SK-N-SH (cell line): Measurements from ENCODE around the gene TMPRSS13. TPM values are rescaled to one million over a fixed set of nuclear protein-coding genes. Genes with fewer than 3 reads are reported as not detected.

Source experiments
- CTCF ChIA-PET: fragments of 300-600, 350-600 bp; formaldehyde crosslinking; extraction: SDS; loops from one replicate; lab custom pipeline; 2021; lab: Yijun Ruan, JAX
- POLR2A ChIA-PET: fragments of 350-600 bp; sonication (Branson Sonifier 250); formaldehyde crosslinking; extraction: SDS; loops from one replicate; lab custom pipeline; 2020; ENCODE audit warnings: antibody characterized with exemption, inconsistent platforms; lab: Yijun Ruan, JAX
- DNase-seq: peaks from one replicate; pipeline ENCODE4 v3.0.0; 2012
- H2AFZ ChIP-seq: fragments of 200-600 bp; sonication (generic); 2 replicates; pipeline ENCODE4 v1.8.1; 2016; ENCODE audit warnings: antibody characterized with exemption, mild to moderate bottlenecking, low read depth
- H3F3A ChIP-seq: fragments of 200-600 bp; sonication (generic); replicated peaks from 2 replicates; pipeline ENCODE3; 2016; ENCODE audit warnings: antibody characterized with exemption, mild to moderate bottlenecking; ENCODE audit not compliant: insufficient read depth
- H3K27ac ChIP-seq, 2 experiments: fragments of 200-500 bp in 1 of 2; fragments of 200-600 bp in 1 of 2; sonication (Bioruptor generic) in 1 of 2; sonication (generic), shearing (Covaris generic) in 1 of 2; 2 replicates each; pipeline versions ENCODE4 v1.5.1 to v1.6.1; 2014 to 2016; ENCODE audit warnings: low read depth in 2 of 2, inconsistent platforms in 1 of 2, low read length in 1 of 2, mild to moderate bottlenecking in 1 of 2, mixed read lengths in 1 of 2
- H3K27me3 ChIP-seq: fragments of 200-600 bp; sonication (generic), shearing (Covaris generic); 2 replicates; pipeline ENCODE4 v1.6.1; 2016; ENCODE audit warnings: mixed run types; ENCODE audit not compliant: insufficient read depth
- H3K36me3 ChIP-seq, 2 experiments: fragments of 200-500 bp in 1 of 2; fragments of 200-600 bp in 1 of 2; sonication (Bioruptor generic) in 1 of 2; sonication (generic) in 1 of 2; replicated peaks in 1 of 2; 2 replicates each; pipeline versions ENCODE3 to v1.5.1; 2014 to 2016; ENCODE audit warnings: low read length in 1 of 2, mild to moderate bottlenecking in 1 of 2; ENCODE audit not compliant: insufficient read depth in 2 of 2, control insufficient read depth in 1 of 2
- H3K4me1 ChIP-seq, 2 experiments: fragments of 200-500 bp in 1 of 2; fragments of 200-600 bp in 1 of 2; sonication (Bioruptor generic) in 1 of 2; sonication (generic), shearing (Covaris generic) in 1 of 2; 2 replicates each; pipeline versions ENCODE4 v1.5.1 to v1.6.1; 2014 to 2016; ENCODE audit warnings: low read depth in 1 of 2, low read length in 1 of 2, mixed run types in 1 of 2; ENCODE audit not compliant: insufficient read depth in 2 of 2, control insufficient read depth in 1 of 2
- H3K4me2 ChIP-seq: fragments of 200-600 bp; sonication (generic), shearing (Covaris generic); 2 replicates; pipeline ENCODE4 v1.6.1; 2017; ENCODE audit warnings: mixed run types
- H3K4me3 ChIP-seq, 2 experiments: fragments of 200-500 bp in 1 of 2; fragments of 200-600 bp in 1 of 2; sonication (Bioruptor generic) in 1 of 2; sonication (generic), shearing (Covaris generic) in 1 of 2; 2 replicates each; pipeline versions ENCODE4 v1.5.1 to v1.8.1; 2014 to 2016; ENCODE audit warnings: low read depth in 2 of 2, inconsistent platforms in 1 of 2, low read length in 1 of 2, mild to moderate bottlenecking in 1 of 2, mixed read lengths in 1 of 2, moderate library complexity in 1 of 2
- H3K79me2 ChIP-seq: fragments of 200-600 bp; sonication (generic); 2 replicates; pipeline ENCODE4 v1.8.1; 2017; ENCODE audit warnings: mild to moderate bottlenecking; ENCODE audit not compliant: insufficient read depth
- H3K9ac ChIP-seq: fragments of 200-600 bp; sonication (generic); 2 replicates; pipeline ENCODE4 v1.6.1; 2017; ENCODE audit warnings: mixed run types
- H3K9me2 ChIP-seq: fragments of 200-600 bp; sonication (generic); 2 replicates; pipeline ENCODE4 v1.6.1; 2017; ENCODE audit warnings: mixed run types
- H3K9me3 ChIP-seq: fragments of 200-600 bp; sonication (generic); 2 replicates; pipeline ENCODE4 v1.6.1; 2017; ENCODE audit warnings: mixed run types, mild to moderate bottlenecking, moderate library complexity
- H4K20me1 ChIP-seq: fragments of 200-600 bp; sonication (generic); 2 replicates; pipeline ENCODE4 v1.6.1; 2017; ENCODE audit warnings: mild to moderate bottlenecking, mixed run types; ENCODE audit not compliant: insufficient read depth
- ELF1 ChIP-seq: IDR thresholded peaks from 2 replicates; pipeline ENCODE4 v1.4.0; 2012
- EP300 ChIP-seq, 2 experiments: IDR thresholded peaks; 2 replicates each; pipeline versions ENCODE4 v1.4.0 to v1.6.1; 2012; ENCODE audit warnings: borderline replicate concordance in 1 of 2, low read depth in 1 of 2, low read length in 1 of 2
- GABPA ChIP-seq: IDR thresholded peaks from 2 replicates; pipeline ENCODE4 v1.4.0; 2012; ENCODE audit warnings: low read depth, mild to moderate bottlenecking
- GATA2 ChIP-seq: sonication (generic); formaldehyde crosslinking; IDR thresholded peaks from 2 replicates; pipeline ENCODE4 v1.5.0; 2020; ENCODE audit warnings: mild to moderate bottlenecking, missing genetic modification reagents
- MXI1 ChIP-seq: IDR thresholded peaks from 2 replicates; pipeline ENCODE4 v1.6.1; 2012; ENCODE audit warnings: mild to moderate bottlenecking, low read depth, low read length, improper control_type of control experiment
- POLR2AphosphoS5 ChIP-seq: IDR thresholded peaks from 2 replicates; pipeline ENCODE4 v1.6.1; 2012; ENCODE audit warnings: low read depth, low read length
- RCOR1 ChIP-seq: fragments of 150-350 bp; IDR thresholded peaks from 2 replicates; pipeline ENCODE4 v1.6.1; 2017; ENCODE audit warnings: antibody characterized with exemption, low read length
- TAF1 ChIP-seq: IDR thresholded peaks from 2 replicates; pipeline ENCODE4 v1.6.1; 2012; ENCODE audit warnings: low read depth, mild to moderate bottlenecking, low read length, moderate library complexity, borderline replicate concordance
- TEAD4 ChIP-seq: IDR thresholded peaks from 2 replicates; pipeline ENCODE4 v1.4.0; 2012; ENCODE audit warnings: mild to moderate bottlenecking, borderline replicate concordance; ENCODE audit not compliant: insufficient read depth
- YY1 ChIP-seq: IDR thresholded peaks from 2 replicates; pipeline ENCODE4 v1.4.0; 2012; ENCODE audit warnings: low read depth, mild to moderate bottlenecking
- WGBS: methylation state at CpG from one replicate; pipeline ENCODE4 v1.1.6; 2017; ENCODE audit warnings: low lambda C conversion rate; 5-methylcytosine and 5-hydroxymethylcytosine counted together
- polyA plus RNA-seq, 3 experiments: library from polyadenylated mRNA; depleted of rRNA; stranded (reverse); fragments of >200 nt; gene quantifications; 2 replicates each; pipeline ENCODE4 v1.2.3, GENCODE V29; 2012
- TF ChIP-seq, protein P1 (sequence below): IDR thresholded peaks from 2 replicates; pipeline ENCODE4; 2012
- TF ChIP-seq, protein P2 (sequence below): IDR thresholded peaks from 2 replicates; pipeline ENCODE4 v1.4.0; 2012; ENCODE audit warnings: low read depth, borderline replicate concordance
- TF ChIP-seq, protein P3 (sequence below): IDR thresholded peaks from 2 replicates; pipeline ENCODE4 v1.4.0; 2012; ENCODE audit warnings: low read depth, borderline replicate concordance
- TF ChIP-seq, protein P4 (sequence below): IDR thresholded peaks from 2 replicates; pipeline ENCODE4 v1.6.1; 2012; ENCODE audit warnings: mild to moderate bottlenecking, low read depth, low read length, moderate library complexity

TMPRSS13 gene
- polyA plus RNA-seq, 1 of the 3 experiments (the other 2 are of a cell fraction), result not detected

DNA sequence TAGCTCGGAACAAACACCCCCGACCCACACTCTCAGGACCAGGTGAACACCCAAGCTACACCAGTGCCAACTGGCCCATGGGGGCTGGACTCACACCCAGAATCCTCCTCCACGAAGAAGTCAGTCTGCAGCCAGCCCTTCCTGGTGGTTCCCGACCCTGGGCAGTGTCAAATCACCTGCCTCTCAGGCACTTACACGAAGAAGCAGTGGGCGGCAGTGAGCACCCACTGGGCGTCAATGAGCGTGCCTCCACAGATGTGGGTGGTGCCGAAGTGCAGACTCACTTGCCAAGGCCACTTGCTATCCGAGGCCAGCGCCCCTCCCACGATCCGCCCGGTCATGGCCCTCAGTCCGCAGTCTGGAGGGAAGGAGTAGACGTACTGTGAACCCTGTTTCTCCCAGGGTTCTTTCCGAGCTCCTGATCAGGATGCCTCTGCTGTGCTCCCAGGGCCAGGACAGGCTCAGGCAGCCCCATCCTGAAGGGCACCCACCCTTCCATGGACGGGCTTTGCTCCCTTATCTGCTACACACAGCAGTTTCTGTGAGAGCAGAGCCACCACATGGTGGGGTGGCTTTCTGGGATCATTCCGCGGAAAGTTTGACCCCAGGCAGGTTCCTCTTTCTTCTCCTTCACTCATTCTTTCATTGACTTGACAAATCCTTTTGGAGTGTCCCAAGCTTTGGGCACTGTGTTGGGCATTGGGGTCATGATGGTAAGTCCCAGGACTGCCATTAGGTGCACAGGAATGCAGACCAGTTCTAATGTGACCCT, 19.4 kb downstream of the TMPRSS13 start (continued):
- TF ChIP-seq POLR2AphosphoS5 (no peak), TEAD4 (no peak), YY1 (no peak), GABPA (no peak)
- TF ChIP-seq, protein P1, sequence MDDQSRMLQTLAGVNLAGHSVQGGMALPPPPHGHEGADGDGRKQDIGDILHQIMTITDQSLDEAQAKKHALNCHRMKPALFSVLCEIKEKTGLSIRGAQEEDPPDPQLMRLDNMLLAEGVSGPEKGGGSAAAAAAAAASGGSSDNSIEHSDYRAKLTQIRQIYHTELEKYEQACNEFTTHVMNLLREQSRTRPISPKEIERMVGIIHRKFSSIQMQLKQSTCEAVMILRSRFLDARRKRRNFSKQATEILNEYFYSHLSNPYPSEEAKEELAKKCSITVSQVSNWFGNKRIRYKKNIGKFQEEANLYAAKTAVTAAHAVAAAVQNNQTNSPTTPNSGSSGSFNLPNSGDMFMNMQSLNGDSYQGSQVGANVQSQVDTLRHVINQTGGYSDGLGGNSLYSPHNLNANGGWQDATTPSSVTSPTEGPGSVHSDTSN, result no peak
- TF ChIP-seq, protein P2, sequence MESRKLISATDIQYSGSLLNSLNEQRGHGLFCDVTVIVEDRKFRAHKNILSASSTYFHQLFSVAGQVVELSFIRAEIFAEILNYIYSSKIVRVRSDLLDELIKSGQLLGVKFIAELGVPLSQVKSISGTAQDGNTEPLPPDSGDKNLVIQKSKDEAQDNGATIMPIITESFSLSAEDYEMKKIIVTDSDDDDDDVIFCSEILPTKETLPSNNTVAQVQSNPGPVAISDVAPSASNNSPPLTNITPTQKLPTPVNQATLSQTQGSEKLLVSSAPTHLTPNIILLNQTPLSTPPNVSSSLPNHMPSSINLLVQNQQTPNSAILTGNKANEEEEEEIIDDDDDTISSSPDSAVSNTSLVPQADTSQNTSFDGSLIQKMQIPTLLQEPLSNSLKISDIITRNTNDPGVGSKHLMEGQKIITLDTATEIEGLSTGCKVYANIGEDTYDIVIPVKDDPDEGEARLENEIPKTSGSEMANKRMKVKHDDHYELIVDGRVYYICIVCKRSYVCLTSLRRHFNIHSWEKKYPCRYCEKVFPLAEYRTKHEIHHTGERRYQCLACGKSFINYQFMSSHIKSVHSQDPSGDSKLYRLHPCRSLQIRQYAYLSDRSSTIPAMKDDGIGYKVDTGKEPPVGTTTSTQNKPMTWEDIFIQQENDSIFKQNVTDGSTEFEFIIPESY, result no peak

DNA sequence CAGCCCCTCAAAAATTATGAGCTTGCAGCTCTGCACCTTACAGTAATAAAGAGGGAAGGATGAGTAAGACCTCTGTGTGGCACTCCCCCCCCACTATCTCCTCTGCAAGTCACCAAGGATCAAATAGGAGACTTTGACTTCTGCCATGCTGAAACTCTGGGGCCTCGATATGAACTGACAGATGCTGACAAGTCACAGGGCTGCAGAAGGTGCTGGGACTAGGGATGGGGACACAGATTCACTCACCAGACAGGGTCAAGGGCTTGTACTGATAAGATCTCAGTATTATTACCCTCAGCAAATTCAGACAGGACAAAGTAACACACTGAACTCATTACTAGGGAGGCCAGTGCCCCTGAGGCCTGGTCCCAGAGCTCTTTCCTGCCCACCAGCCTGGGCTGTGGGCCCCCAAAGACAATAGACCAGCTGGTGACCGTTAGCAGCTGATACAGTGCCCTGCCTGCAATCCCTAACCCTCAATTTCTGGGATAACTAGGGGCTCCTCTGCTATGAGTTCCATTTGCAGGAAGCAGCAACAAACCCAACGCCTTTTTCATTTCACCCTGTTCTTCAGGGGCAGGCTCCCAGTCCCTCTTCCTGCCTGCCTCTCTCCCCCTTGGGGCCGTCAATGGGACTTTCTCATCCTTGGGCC, 20.1 kb downstream of the TMPRSS13 start:
- POLR2A ChIA-PET, result no interaction called here
- H4K20me1 ChIP-seq, result no peaks in the 10 kb centered on the region

More for the DNA sequence above, 20.1 kb downstream of the TMPRSS13 start:
- Histone ChIP-seq H3K36me3 (no peaks in the 10 kb centered on the region), H3F3A (no peaks in the 10 kb centered on the region), H3K27me3 (peaks cover 6% of the 10 kb centered on the region; the same call in 1 of the 2 replicates), H3K4me3 (no peak overlapping the region), H3K4me2 (no peak overlapping the region), H2AFZ (no peak overlapping the region), H3K9ac (no peak overlapping the region), H3K9me3 (no peaks in the 10 kb centered on the region), H3K9me2 (no peaks in the 10 kb centered on the region), H3K4me1 (peaks cover 5 to 24% of the 10 kb centered on the region in 2 experiments; a peak in 2 of 4 replicates), H3K79me2 (no peaks in the 10 kb centered on the region), H3K27ac (peak overlapping the region in 1 of 2 experiments; percentile 43; a peak in 1 of 4 replicates)
- TF ChIP-seq ELF1 (no peak), GATA2 (CRISPR knock-in tag) (peak; percentile 90), MXI1 (peak; percentile 65; the same call in 1 of the 2 replicates), RCOR1 (peak; percentile 46), EP300 (IDR thresholded peaks at IDR 0.05; ENCODE audit: borderline replicate concordance in 1 of 2, low read depth in 1 of 2, low read length in 1 of 2) (peak in 1 of 2 experiments; percentile 79; a peak in 1 of 4 replicates), TAF1 (no peak)
- TF ChIP-seq, protein P3, sequence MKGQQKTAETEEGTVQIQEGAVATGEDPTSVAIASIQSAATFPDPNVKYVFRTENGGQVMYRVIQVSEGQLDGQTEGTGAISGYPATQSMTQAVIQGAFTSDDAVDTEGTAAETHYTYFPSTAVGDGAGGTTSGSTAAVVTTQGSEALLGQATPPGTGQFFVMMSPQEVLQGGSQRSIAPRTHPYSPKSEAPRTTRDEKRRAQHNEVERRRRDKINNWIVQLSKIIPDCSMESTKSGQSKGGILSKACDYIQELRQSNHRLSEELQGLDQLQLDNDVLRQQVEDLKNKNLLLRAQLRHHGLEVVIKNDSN, result no peak
- TF ChIP-seq, protein P4, sequence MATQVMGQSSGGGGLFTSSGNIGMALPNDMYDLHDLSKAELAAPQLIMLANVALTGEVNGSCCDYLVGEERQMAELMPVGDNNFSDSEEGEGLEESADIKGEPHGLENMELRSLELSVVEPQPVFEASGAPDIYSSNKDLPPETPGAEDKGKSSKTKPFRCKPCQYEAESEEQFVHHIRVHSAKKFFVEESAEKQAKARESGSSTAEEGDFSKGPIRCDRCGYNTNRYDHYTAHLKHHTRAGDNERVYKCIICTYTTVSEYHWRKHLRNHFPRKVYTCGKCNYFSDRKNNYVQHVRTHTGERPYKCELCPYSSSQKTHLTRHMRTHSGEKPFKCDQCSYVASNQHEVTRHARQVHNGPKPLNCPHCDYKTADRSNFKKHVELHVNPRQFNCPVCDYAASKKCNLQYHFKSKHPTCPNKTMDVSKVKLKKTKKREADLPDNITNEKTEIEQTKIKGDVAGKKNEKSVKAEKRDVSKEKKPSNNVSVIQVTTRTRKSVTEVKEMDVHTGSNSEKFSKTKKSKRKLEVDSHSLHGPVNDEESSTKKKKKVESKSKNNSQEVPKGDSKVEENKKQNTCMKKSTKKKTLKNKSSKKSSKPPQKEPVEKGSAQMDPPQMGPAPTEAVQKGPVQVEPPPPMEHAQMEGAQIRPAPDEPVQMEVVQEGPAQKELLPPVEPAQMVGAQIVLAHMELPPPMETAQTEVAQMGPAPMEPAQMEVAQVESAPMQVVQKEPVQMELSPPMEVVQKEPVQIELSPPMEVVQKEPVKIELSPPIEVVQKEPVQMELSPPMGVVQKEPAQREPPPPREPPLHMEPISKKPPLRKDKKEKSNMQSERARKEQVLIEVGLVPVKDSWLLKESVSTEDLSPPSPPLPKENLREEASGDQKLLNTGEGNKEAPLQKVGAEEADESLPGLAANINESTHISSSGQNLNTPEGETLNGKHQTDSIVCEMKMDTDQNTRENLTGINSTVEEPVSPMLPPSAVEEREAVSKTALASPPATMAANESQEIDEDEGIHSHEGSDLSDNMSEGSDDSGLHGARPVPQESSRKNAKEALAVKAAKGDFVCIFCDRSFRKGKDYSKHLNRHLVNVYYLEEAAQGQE, result no peak
- DNase-seq, result peak; percentile 83
- 51% methylated on average over 3 of the region's 4 CpGs for WGBS
- CTCF ChIA-PET, result interaction anchor here (0.7 to 6.1 kb wide), 12 partner anchors 9 to 262 kb away, joined by 3 to 36 read pairs (median 4); partner anchors contain the start of gene FXYD6
